GM12878 (cell line): ENCODE measurements around the gene AP3B2. TPM values are rescaled to one million over a fixed set of nuclear protein-coding genes. Genes with fewer than 3 reads are reported as not detected.

Source experiments
- ATAC-seq: fragments of 200-7000 bp; cut with Tn5 transposase; 3 replicates; pipeline ENCODE4 v1.9.1; 2020; ENCODE audit warnings: mild to moderate bottlenecking, moderate library complexity
- BruUV-seq: library from RNA; stranded (reverse); fragments of 400-500 nt; replicated peaks from 2 replicates; lab custom pipeline; 2021; lab: Mats Ljungman, UMichigan
- CTCF ChIA-PET: fragments of 300-600 bp; sonication (Branson Sonifier 250); formaldehyde crosslinking; extraction: SDS; loops from one replicate; lab custom pipeline; 2021; ENCODE audit warnings: inconsistent platforms; lab: Yijun Ruan, JAX
- POLR2A ChIA-PET: fragments of 350-600 bp; formaldehyde crosslinking; extraction: SDS; loops from one replicate; lab custom pipeline; 2021; ENCODE audit warnings: inconsistent platforms; lab: Charles Lee
- RAD21 ChIA-PET: fragments of 300-600 bp; sonication (Branson Sonifier 250); formaldehyde crosslinking; loops from one replicate; lab custom pipeline; 2023; ENCODE audit warnings: antibody characterized with exemption; ENCODE audit not compliant: unreplicated experiment; lab: Charles Lee
- SMC1A ChIA-PET: fragments of 300-600 bp; sonication (Branson Sonifier 250); formaldehyde crosslinking; loops from one replicate; lab custom pipeline; 2023; ENCODE audit not compliant: unreplicated experiment, uncharacterized antibody; lab: Charles Lee
- DNase-seq: peaks from one replicate; pipeline ENCODE4 v3.0.0-alpha.2; 2011; ENCODE audit warnings: low read depth, low spot score
- FAIRE-seq: peaks from 3 replicates; lab custom pipeline; 2011; peaks lifted over from hg19 to GRCh38; lab: Jason Lieb, UNC
- H2AFZ ChIP-seq: 2 replicates; pipeline ENCODE4 v1.6.0; 2011; ENCODE audit warnings: low read depth, low read length, control low read depth; ENCODE audit not compliant: control insufficient read depth
- H3K27ac ChIP-seq: 2 replicates; pipeline ENCODE4 v1.5.1; 2011; ENCODE audit warnings: control low read depth; ENCODE audit not compliant: control insufficient read depth, insufficient read depth
- H3K27me3 ChIP-seq, 2 experiments: replicated peaks in 1 of 2; 2 replicates each; pipeline versions ENCODE4 v1.6.0 to v1.6.1; 2011; ENCODE audit warnings: low read length in 1 of 2; ENCODE audit not compliant: control insufficient read depth in 2 of 2, insufficient read depth in 2 of 2
- H3K36me3 ChIP-seq, 2 experiments: 2 replicates each; pipeline ENCODE4 v1.5.1; 2011; ENCODE audit warnings: low read length in 1 of 2; ENCODE audit not compliant: control insufficient read depth in 2 of 2, insufficient read depth in 2 of 2
- H3K4me1 ChIP-seq: 2 replicates; pipeline ENCODE4 v1.6.1; 2011; ENCODE audit warnings: mild to moderate bottlenecking, low read length, moderate library complexity, mixed read lengths; ENCODE audit not compliant: control insufficient read depth, insufficient read depth
- H3K4me2 ChIP-seq: 2 replicates; pipeline ENCODE4 v1.6.0; 2011; ENCODE audit warnings: control low read depth; ENCODE audit not compliant: control insufficient read depth, insufficient read depth
- H3K4me3 ChIP-seq: fragments of 200-600 bp; sonication (generic); 2 replicates; pipeline ENCODE4 v1.5.1; 2016
- H3K79me2 ChIP-seq: 2 replicates; pipeline ENCODE4 v1.6.0; 2011; ENCODE audit warnings: low read length; ENCODE audit not compliant: control insufficient read depth, insufficient read depth
- H3K9ac ChIP-seq: 2 replicates; pipeline ENCODE4 v1.8.0; 2011; ENCODE audit warnings: low read length, control low read depth, mixed read lengths; ENCODE audit not compliant: control insufficient read depth, insufficient read depth
- H3K9me3 ChIP-seq: replicated peaks from 3 replicates; pipeline ENCODE4 v1.5.1; 2011; ENCODE audit warnings: mild to moderate bottlenecking, low read length; ENCODE audit not compliant: control insufficient read depth, insufficient read depth
- H4K20me1 ChIP-seq: 2 replicates; pipeline ENCODE4 v1.6.0; 2011; ENCODE audit not compliant: control insufficient read depth, insufficient read depth
- MEF2B ChIP-seq: fragments of 450-650 bp; IDR thresholded peaks from 2 replicates; pipeline ENCODE4 v1.6.1; 2018; ENCODE audit warnings: mild to moderate bottlenecking, moderate library complexity; ENCODE audit not compliant: partially characterized antibody, poor library complexity, severe bottlenecking
- POU2F2 ChIP-seq: IDR thresholded peaks from 3 replicates; pipeline ENCODE4 v1.6.1; 2011; ENCODE audit warnings: low read depth, mild to moderate bottlenecking, low read length, borderline replicate concordance
- RFX5 ChIP-seq: IDR thresholded peaks from 2 replicates; pipeline ENCODE4 v1.6.1; 2011; ENCODE audit warnings: low read depth, low read length, improper control_type of control experiment
- WGBS: methylation state at CpG from one replicate; pipeline ENCODE4 v1.1.6; 2016; ENCODE audit warnings: low lambda C conversion rate; ENCODE audit not compliant: insufficient replicate concordance, insufficient coverage; ENCODE audit errors: missing lambda C conversion rate; 5-methylcytosine and 5-hydroxymethylcytosine counted together
- in situ Hi-C: fragments of 300-500 bp; cut with MboI; formaldehyde crosslinking; loops from 9 replicates; pipeline ENCODE4 v1.14.3; 2018; ENCODE audit warnings: mixed read lengths
- intact Hi-C: fragments of 100-400 bp; cut with micrococcal nuclease; formaldehyde crosslinking; loops from one replicate; pipeline ENCODE4 v1.14.2; 2022; ENCODE audit not compliant: unreplicated experiment
- polyA plus RNA-seq, 11 experiments: library from polyadenylated mRNA; depleted of rRNA in 4 of 11; unstranded in 6 of 11; stranded (reverse) in 5 of 11; fragments of >200 nt; fragmentation: Nextera tagmentation in 4 of 11; fragmentation: Illumina TruSeq in 1 of 11; extraction: Ambion mirVana in 4 of 11; extraction: Trizol in 1 of 11; gene quantifications; 1 replicate in 1 of 11; 2 replicates in 10 of 11; pipeline versions ENCODE4 v1.2.1 to v1.2.3, GENCODE V29; 2011 to 2016; ENCODE audit warnings: inconsistent platforms in 2 of 11, missing spikeins in 2 of 11, low read depth in 1 of 11
- total RNA-seq, 4 experiments: library from RNA; depleted of rRNA in 3 of 4; stranded (reverse); fragments of >200 nt in 3 of 4; fragmentation: Illumina TruSeq in 1 of 4; extraction: Trizol in 1 of 4; gene quantifications; 2 replicates each; pipeline versions ENCODE4 v1.2.1 to v1.2.3, GENCODE V29; 2013 to 2021

AP3B2 gene
- total and polyA plus RNA-seq, 10 of the 15 experiments (the other 5 are each of a cell fraction or from before 2014, with no cell fraction given): not detected

- ChIA-PET POLR2A (interaction anchor here (1.3 kb wide), 1 partner anchor 65 kb away, joined by 3 read pairs; no protein-coding TSS in a partner anchor), SMC1A (interaction anchor here (0.5 to 2.5 kb wide), 5 partner anchors 9 to 362 kb away, joined by 3 to 21 read pairs (median 3); partner anchors contain the start of gene C15orf40), CTCF (interaction anchor here (1.1 to 1.4 kb wide), 2 partner anchors 184 to 351 kb away, joined by 3 read pairs; no protein-coding TSS in a partner anchor), RAD21 (interaction anchor here (0.9 to 1.3 kb wide), 2 partner anchors 35 to 162 kb away, joined by 3 read pairs; no protein-coding TSS in a partner anchor)
- Histone ChIP-seq H3K4me1 (peaks cover 4% of the 10 kb centered on the region; the same call in 1 of the 2 replicates), H3K4me3 (no peak overlapping the region), H3K9ac (no peak overlapping the region), H3K9me3 (no peaks in the 10 kb centered on the region; the same call in 2 of the 3 replicates), H3K27me3 (peaks cover 0 to 10% of the 10 kb centered on the region in 2 experiments; a peak in 2 of 4 replicates), H3K79me2 (no peaks in the 10 kb centered on the region), H3K27ac (no peak overlapping the region), H3K36me3 (no peaks in the 10 kb centered on the region), H2AFZ (no peak overlapping the region), H4K20me1 (no peaks in the 10 kb centered on the region), H3K4me2 (no peak overlapping the region)
- in situ Hi-C loops (no loop called here), intact Hi-C loops (no loop called here)
- DNase-seq (peak; percentile 33), ATAC-seq (peak; percentile 58), FAIRE-seq (no peak)
- 18% methylated on average over 11 of the region's 11 CpGs for WGBS
- no TSS peak for BruUV-seq
- TF ChIP-seq MEF2B (peak; percentile 25), RFX5 (no peak), POU2F2 (no peak)
Observed at GRCh38 chr15:82649226-82649999, 60.3 kb downstream of the AP3B2 start.
